Kidney (tissue), 14 donors: ENCODE results near the gene TBC1D5. TPM values are rescaled to one million over a fixed set of nuclear protein-coding genes. Genes with fewer than 3 reads are reported as not detected.

Experiments
- DNase-seq, 5 donors: peaks; one replicate each; pipeline ENCODE4 v3.0.0-alpha.2; 2013 to 2020
- FAIRE-seq: peaks from 2 replicates; lab custom pipeline; 2012; peaks lifted over from hg19 to GRCh38; lab: Jason Lieb, UNC
- H3K27ac ChIP-seq, 2 donors: one replicate each; pipeline ENCODE4 v1.7.0; 2013; ENCODE audit warnings: low read depth in 2 of 2, low read length in 2 of 2, inconsistent platforms in 1 of 2
- H3K27me3 ChIP-seq: one replicate; pipeline ENCODE4 v1.7.1; 2013; ENCODE audit warnings: low read length, inconsistent platforms; ENCODE audit not compliant: control insufficient read depth, insufficient read depth
- H3K36me3 ChIP-seq, 3 donors: one replicate each; pipeline versions ENCODE4 v1.7.0 to v1.7.1; 2013; ENCODE audit warnings: low read length in 3 of 3, control low read depth in 1 of 3, inconsistent platforms in 1 of 3; ENCODE audit not compliant: insufficient read depth in 3 of 3, control insufficient read depth in 2 of 3
- H3K4me1 ChIP-seq, 3 donors: one replicate each; pipeline versions ENCODE4 v1.7.0 to v1.7.1; 2013; ENCODE audit warnings: low read length in 3 of 3, inconsistent platforms in 1 of 3, low read depth in 1 of 3; ENCODE audit not compliant: control insufficient read depth in 2 of 3, insufficient read depth in 2 of 3
- H3K4me3 ChIP-seq, 3 donors: one replicate each; pipeline versions ENCODE4 v1.7.0 to v1.8.1; 2013; ENCODE audit warnings: low read length in 3 of 3, control low read depth in 1 of 3, inconsistent platforms in 1 of 3
- H3K9ac ChIP-seq, 3 donors: one replicate each; pipeline versions ENCODE4 v1.7.0 to v1.7.1; 2013; ENCODE audit warnings: low read length in 3 of 3, control low read depth in 1 of 3, inconsistent platforms in 1 of 3
- H3K9me3 ChIP-seq, 3 donors: one replicate each; pipeline versions ENCODE4 v1.7.0 to v1.7.1; 2013; ENCODE audit warnings: low read length in 3 of 3, control low read depth in 1 of 3, inconsistent platforms in 1 of 3; ENCODE audit not compliant: control insufficient read depth in 2 of 3, insufficient read depth in 1 of 3
- CTCF ChIP-seq: IDR thresholded peaks from 3 replicates; pipeline ENCODE4 v1.5.1; 2012; ENCODE audit warnings: mild to moderate bottlenecking, moderate library complexity, borderline replicate concordance; ENCODE audit not compliant: insufficient read depth; ENCODE audit errors: extremely low read depth
- intact Hi-C: fragments of 100-400 bp; cut with DNase I; formaldehyde crosslinking; loops from one replicate; pipeline ENCODE4 v1.11.1; 2022
- polyA plus RNA-seq: library from polyadenylated mRNA; stranded (reverse); fragments of 350-450 nt; fragmentation: Illumina TruSeq; extraction: RNeasy Lipid Tissue Mini Kit (QIAGEN cat#74804); gene quantifications from one replicate; pipeline ENCODE4 v1.2.3, GENCODE V29; 2014; ENCODE audit warnings: low read depth, low replicate concordance; ENCODE audit not compliant: insufficient read depth
- total RNA-seq: library from RNA; stranded (reverse); fragmentation: NEBNext Ultra II Directional; extraction: Animal tissue kit (Norgen Biotek cat#: 25700); gene quantifications from one replicate; pipeline ENCODE4 v1.2.1, GENCODE V29; 2021
- donor health status: control.
- donor health status: control.
- donor health status: control.
- donor health status: control.
- donor health status: control.
- donor health status: DM: yes; HTN: yes; CAD: no.
- donor health status: Normal renal cell carcinoma (clear cell type).

The TBC1D5 gene
- total and polyA plus RNA-seq, 2 donors from 2014 or later = 9.7 to 77.7 TPM

- intact Hi-C loops = no loop called here
- DNase-seq (no peak), FAIRE-seq (no peak)
- Histone ChIP-seq H3K4me1 (peaks cover under 1 to 7% (median 7%) of the 10 kb centered on the region in 3 donors), H3K9me3 (no peaks in the 10 kb centered on the region), H3K27me3 (no peaks in the 10 kb centered on the region), H3K36me3 (no peaks in the 10 kb centered on the region), H3K9ac (no peak overlapping the region), H3K4me3 (no peak overlapping the region), H3K27ac (no peak overlapping the region)
- no peak for TF ChIP-seq CTCF
These were observed 3.5 kb upstream of the TBC1D5 start for GRCh38 chr3:17745894-17746293.

- H3K9ac ChIP-seq = no peak overlapping the region
- no peaks in the 10 kb centered on the region for H3K36me3 ChIP-seq
- intact Hi-C loops = no loop called here
- no peak for FAIRE-seq
- no peak for TF ChIP-seq CTCF
- peaks cover 3 to 11% (median 8%) of the 10 kb centered on the region in 3 donors for H3K4me1 ChIP-seq
- no peak for DNase-seq
- no peaks in the 10 kb centered on the region for H3K27me3 ChIP-seq
- no peaks in the 10 kb centered on the region for H3K9me3 ChIP-seq
- no peak overlapping the region for H3K4me3 ChIP-seq
- no peak overlapping the region for H3K27ac ChIP-seq
These were observed 2.9 kb upstream of the TBC1D5 start for GRCh38 chr3:17745301-17745700.

GRCh38 chr3:17744693-17745092 lies 2.3 kb upstream of the TBC1D5 start:
- DNase-seq (no peak), FAIRE-seq (no peak)
- Histone ChIP-seq H3K27me3 (no peaks in the 10 kb centered on the region), H3K9me3 (no peaks in the 10 kb centered on the region), H3K4me1 (peaks cover 3 to 11% (median 8%) of the 10 kb centered on the region in 3 donors), H3K36me3 (no peaks in the 10 kb centered on the region), H3K4me3 (no peak overlapping the region), H3K27ac (no peak overlapping the region), H3K9ac (no peak overlapping the region)
- intact Hi-C loops = no loop called here
- no peak for TF ChIP-seq CTCF

GRCh38 chr3:17743658-17743995 lies 1.2 kb upstream of the TBC1D5 start:
- Histone ChIP-seq H3K36me3 (no peaks in the 10 kb centered on the region), H3K9ac (peak overlapping the region in 1 of 3 donors; percentile 65), H3K9me3 (no peaks in the 10 kb centered on the region), H3K4me1 (peaks cover 3 to 11% (median 8%) of the 10 kb centered on the region in 3 donors), H3K27me3 (no peaks in the 10 kb centered on the region), H3K27ac (no peak overlapping the region), H3K4me3 (peak overlapping the region in 1 of 3 donors; percentile 90)
- no peak for TF ChIP-seq CTCF
- FAIRE-seq = no peak
- intact Hi-C loops = no loop called here
- no peak for DNase-seq
